ENCODE measurements around the gene KDELR1. TPM values are rescaled to one million over a fixed set of nuclear protein-coding genes. Genes with fewer than 3 reads are reported as not detected.
A peak's percentile ranks its signal among the peaks of the same experiment; 100 is the strongest.

KDELR1 gene
- total RNA-seq, 1 donor from 2014 or later = 116 TPM

DNA sequence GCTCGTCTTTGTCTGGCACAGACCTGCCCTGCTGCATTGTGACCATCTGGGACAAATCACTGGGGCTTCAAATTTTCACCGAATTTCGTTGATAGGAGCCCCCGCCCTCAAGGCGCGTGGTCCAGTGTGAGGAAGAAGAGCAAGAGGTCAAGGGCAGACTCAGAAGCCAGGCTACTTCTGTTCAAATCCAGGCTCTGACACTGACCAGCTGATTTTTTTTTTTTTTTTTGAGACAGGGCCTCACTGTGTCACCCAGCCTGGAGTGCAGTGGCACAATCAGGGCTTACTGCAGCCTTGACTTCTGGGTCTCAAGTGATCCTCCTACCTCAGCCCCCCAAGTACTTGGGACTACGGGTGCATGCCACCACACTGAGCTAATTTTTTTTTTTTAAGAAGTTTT is 20.0 kb downstream of the KDELR1 start:
- no peak for DNase-seq (ENCODE audit: low read depth)

- DNase-seq (ENCODE audit: low read depth) = no peak
Observed at GRCh38 chr19:48370955-48371354, 20.4 kb downstream of the KDELR1 start.

DNA sequence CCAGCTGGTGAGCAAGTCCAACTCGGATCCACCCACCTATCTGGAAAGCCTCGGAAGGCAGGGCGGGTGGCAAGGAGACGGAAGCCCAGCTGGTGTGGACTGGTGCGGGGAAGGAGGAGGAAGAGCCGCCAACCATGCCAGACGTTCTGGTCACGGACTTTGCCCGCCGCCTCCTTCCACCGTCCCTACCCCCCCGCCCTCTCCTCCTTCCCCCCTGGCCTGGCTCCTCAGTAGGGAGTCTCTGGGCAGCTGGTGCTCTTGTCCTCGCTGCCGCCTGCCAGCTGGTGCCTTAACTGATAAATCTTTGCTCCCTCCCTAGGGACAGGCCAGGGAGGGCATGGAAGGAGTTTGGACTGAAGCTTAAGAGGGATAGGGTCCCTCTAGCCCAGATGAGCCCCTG is 22.4 kb downstream of the KDELR1 start:
- DNase-seq (ENCODE audit: low read depth) = peak; percentile 22

DNA sequence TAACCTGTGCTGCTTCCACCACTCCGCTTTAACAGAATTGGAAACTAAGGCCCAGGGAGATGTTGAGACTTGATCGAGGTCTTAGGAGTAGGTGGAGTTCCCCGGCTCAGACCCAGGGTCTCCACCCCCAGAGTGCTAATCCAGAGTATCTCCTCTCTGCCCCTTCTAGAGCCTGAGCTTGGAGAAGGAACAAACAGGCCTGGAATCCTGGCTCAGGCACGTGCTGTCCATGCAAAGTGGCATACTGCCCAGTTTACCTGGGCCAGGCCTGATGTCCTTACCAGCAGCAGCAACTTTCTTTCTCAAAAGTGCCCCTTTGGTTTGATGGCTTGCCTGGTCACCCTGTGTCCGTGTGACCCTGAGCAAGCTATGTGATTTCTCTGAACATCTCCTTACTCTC is 23.5 kb downstream of the KDELR1 start:
- no peak for DNase-seq (ENCODE audit: low read depth)

DNA sequence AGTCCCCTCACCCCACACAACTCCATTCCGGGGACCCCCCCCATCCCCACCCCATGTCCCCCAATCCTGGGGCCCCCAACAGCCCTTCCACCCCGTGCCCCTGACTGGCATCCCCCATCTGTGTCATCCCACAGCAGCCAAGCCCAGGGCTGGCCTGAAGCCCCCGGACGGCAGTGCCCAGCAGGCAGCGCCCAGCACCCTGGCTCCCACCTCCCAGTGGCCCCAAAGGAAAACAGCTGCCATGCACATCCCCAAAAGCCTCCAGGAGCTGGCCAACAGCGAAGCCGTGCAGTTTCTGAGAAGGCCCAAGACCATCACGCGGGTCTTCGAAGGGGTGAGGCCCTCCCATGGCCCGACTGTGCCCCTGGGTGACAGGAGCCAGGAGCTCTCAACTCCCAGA is 25.7 kb downstream of the KDELR1 start:
- DNase-seq (ENCODE audit: low read depth) = no peak

- no peak for DNase-seq (ENCODE audit: low read depth)
Observed at GRCh38 chr19:48364598-48365348, 26.6 kb downstream of the KDELR1 start.

GRCh38 chr19:48363810-48364597 is 27.3 kb downstream of the KDELR1 start, which contains the start of the genes SYNGR4 and TMEM143:
Gene SYNGR4 (plus strand): TSS chr19:48364367. CDS start chr19:48365843, 1,476 bp downstream.
Gene TMEM143 (minus strand): TSS chr19:48363940. CDS start chr19:48363920, 20 bp downstream.
- DNase-seq (ENCODE audit: low read depth) = peak; percentile 98

DNA sequence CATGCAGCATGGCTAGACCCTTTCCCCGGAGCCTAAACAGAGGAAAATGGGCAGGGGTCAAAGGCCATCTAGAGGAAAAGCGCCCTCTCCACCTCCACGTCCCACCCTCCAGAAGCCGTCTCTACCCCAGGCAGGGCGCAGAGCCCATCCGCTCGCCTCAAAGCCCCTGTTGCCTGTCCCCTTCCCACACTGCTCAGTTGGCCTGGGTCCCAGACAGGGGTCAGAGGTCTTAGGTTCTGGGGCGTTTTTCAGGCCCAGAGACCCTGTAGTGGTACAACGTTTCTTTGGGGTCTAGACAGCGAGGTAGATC is 27.9 kb downstream of the KDELR1 start:
- no peak for DNase-seq (ENCODE audit: low read depth)

DNA sequence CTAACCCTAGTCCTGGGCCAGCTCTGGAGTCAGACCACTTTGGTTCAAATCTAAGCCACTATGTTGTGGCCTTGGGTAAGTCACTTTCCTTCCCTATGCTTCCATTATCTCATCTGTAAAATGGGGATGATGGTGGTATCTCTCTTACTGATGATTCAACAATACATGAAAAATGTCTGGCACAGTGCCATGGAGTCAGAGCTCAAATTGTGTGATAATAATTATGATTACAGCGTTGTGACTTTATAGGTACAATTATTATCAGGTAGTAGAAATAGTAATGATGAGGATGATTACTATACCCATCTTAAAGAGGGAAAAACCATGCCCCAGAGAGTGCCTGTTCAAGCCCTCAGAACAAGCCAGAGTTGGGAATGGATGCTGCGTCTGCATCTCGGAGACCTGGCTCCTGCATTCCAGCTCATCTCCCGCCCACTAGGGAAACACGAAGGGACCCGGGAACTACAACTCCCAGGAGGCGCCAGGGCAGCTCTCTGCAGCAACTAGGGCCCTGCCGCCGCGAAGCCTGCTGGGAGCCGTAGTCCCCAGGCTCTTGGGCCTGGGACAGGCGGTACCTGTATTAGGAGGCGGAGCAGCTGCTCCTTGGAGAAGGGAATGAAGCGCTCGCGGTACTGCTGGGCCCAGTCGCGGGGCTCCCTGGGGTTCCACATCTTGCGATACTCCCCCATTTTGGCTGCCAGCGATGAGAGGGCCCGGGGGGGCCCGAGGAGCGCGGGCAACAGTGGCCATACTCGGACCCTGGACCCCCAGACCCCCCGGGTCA is 28.4 kb downstream of the KDELR1 start:
- DNase-seq (ENCODE audit: low read depth) = peak; percentile 89

DNA sequence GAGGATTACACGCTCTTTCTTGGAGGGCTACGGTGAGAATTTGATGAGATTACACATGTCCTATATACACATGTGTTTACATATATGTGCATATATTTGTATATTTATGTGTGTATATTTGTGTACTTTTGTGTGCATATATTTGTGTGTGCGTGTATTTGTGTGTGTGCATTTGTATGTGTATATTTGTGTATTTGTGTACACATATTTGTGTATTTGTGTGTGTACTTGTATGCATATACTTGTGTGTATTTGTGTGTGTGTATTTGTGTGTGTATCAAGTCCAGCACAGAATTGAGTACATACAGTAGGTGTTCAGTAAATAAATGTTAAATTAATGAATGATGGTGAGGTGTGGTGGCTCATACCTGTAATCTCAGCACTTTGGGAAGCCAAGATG is 29.4 kb downstream of the KDELR1 start:
- DNase-seq (ENCODE audit: low read depth) = no peak

DNA sequence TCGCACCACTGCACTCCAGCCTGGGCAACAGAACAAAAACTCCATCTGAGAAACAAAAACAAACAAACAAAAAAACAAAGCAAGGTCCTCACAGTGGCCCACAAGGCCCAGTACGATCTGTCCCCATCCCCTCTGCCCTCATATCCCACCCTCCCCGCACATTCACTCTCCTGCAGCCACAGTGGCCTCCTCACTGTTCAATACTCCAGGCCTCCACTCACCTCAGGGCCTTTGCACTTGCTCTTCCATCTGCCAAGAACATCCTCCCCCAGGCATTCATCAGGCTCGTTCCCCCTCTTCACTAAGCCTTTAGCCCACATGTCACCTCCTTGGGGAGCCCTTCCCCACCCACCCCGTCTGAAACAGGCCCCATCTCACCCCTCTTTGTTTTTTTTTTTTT is 32.2 kb downstream of the KDELR1 start:
- DNase-seq (ENCODE audit: low read depth) = no peak

- no peak for DNase-seq (ENCODE audit: low read depth)
Observed at GRCh38 chr19:48355365-48355954, 35.9 kb downstream of the KDELR1 start.

DNA sequence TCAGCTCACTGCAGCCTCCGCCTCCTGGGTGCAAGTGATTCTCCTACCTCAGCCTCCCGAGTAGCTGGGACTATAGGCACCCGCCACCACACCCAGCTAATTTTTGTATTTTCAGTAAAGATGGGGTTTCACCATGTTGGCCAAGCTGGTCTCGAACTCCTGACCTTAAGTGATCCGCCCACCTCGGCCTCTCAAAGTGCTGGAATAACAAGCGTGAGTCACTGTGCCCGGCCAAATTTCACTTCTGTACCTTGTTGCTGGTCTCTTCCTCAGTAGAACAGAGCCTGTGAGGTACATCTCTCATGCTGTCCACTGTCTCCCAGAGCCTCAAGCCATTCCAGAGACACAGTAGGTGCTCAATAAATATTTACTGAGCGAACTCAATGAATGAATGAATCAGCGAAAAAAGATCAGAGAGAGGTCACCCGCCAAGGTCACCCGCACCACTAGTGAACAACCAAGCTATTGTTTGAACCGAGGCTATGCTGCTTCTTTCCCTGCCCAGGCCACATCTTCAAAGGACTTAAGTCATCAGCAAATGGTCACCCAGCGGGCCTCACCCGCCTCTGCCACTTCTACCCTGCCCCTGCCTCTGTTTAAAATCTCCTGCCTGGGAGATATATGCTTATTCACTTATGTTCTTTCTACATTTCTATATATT is 36.9 kb downstream of the KDELR1 start:
- DNase-seq (ENCODE audit: low read depth) = no peak

DNA sequence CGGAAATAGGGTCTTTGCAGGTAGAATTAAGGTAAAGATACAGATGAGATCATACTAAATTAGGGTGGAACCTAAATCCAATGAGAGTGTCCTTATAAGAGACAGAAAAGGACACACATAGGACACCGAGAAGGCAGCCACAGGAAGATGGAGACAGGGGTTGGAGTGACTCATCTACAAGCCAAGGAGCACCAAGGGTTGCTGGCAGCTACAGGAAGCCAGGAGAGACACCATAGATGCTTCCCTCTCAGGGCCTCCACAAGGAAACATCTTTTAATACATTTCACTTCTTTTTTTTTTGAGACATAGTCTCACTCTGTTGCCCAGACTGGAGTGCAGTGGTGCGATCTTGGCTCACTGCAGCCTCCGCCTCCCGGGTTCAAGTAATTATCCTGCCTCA is 37.7 kb downstream of the KDELR1 start:
- no peak for DNase-seq (ENCODE audit: low read depth)

GRCh38 chr19:48351341-48351752 is 40.0 kb downstream of the KDELR1 start:
- DNase-seq (ENCODE audit: low read depth) = no peak

- no peak for DNase-seq (ENCODE audit: low read depth)
Observed at GRCh38 chr19:48350856-48351255, 40.5 kb downstream of the KDELR1 start.

DNA sequence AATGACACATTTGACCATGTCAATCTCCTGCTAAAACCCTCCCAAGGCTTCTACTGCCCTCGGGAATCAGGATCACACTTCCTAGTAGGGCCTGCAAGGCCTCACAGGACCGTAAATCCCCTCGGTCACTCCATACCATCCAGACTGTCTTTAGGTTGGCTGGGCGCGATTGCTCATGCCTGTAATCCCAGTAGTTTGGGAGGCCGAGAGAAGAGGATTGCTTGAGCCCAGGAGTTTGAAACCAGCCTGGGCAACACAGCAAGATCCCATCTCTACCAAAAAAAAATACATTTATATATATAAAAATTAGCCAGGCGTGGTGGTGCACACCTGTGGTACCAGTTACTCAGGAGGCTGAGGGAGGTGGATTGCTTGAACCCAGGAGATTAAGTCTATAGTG is 42.6 kb downstream of the KDELR1 start:
- DNase-seq (ENCODE audit: low read depth) = no peak

DNA sequence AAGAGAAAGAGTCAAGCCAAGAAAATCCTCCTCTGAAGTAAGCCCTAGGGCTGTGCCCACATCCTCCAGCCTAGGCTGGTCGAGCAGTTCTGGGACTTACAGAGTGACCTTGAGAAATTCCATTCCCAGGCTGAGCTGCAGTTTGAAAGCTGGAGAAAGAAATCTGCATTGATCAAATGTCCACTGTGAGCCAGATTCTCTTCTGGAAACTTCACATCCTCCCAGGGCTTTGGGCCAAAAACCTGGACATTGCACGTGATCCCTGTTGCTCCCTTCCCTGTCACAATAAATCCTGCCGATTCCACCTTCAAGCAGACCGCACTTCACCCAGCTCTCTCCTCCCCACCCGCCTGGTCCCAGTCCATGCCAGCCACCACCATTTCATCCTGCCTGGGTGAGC is 43.3 kb downstream of the KDELR1 start:
- DNase-seq (ENCODE audit: low read depth) = no peak

- DNase-seq (ENCODE audit: low read depth) = no peak
Observed at GRCh38 chr19:48346191-48346590, 45.2 kb downstream of the KDELR1 start.

- no peak for DNase-seq (ENCODE audit: low read depth)
Observed at GRCh38 chr19:48344892-48345291, 46.5 kb downstream of the KDELR1 start.

- no peak for DNase-seq (ENCODE audit: low read depth)
Observed at GRCh38 chr19:48342841-48343540, 48.4 kb downstream of the KDELR1 start.
